HS-27A (cell line): ENCODE results near the gene LRRC56.
"Not testable (repeated sequence)": the region's sequence is repeated elsewhere in the genome, so short reads cannot be mapped to it uniquely, and the experiment has no call there.

ENCODE experiments used
- DNase-seq: peaks from one replicate; pipeline ENCODE4 v3.0.0-alpha.2; 2012; ENCODE audit warnings: low read depth, missing footprints

LRRC56 gene

GRCh38 chr11:559712-560304, 22.5 kb downstream of the LRRC56 start:
- no peak for DNase-seq

- no peak for DNase-seq
These were observed 23.2 kb downstream of the LRRC56 start, which contains the start of the genes LMNTD2 and RASSF7 for GRCh38 chr11:560305-561147. LMNTD2 (minus strand) TSS chr11:560738; CDS start chr11:560716, 22 bp downstream. RASSF7 (plus strand) TSS chr11:560970; CDS start chr11:561769, 799 bp downstream.

GRCh38 chr11:561148-562003, 24.0 kb downstream of the LRRC56 start:
- DNase-seq = no peak

- no peak for DNase-seq
These were observed 24.8 kb downstream of the LRRC56 start for GRCh38 chr11:562046-562645.

GRCh38 chr11:563066-563811, 25.9 kb downstream of the LRRC56 start:
- no peak for DNase-seq

GRCh38 chr11:563812-564578, 26.7 kb downstream of the LRRC56 start:
- no peak for DNase-seq

- no peak for DNase-seq
These were observed 28.7 kb downstream of the LRRC56 start for GRCh38 chr11:565921-566509.

- DNase-seq = no peak
These were observed 29.8 kb downstream of the LRRC56 start for GRCh38 chr11:567011-567628.

- DNase-seq = no peak
These were observed 30.4 kb downstream of the LRRC56 start for GRCh38 chr11:567629-568292.

- DNase-seq = peak; percentile 70
These were observed 31.2 kb downstream of the LRRC56 start for GRCh38 chr11:568306-569157.

GRCh38 chr11:569158-569885, 32.0 kb downstream of the LRRC56 start:
- DNase-seq = no peak

- DNase-seq = no peak
These were observed 34.5 kb downstream of the LRRC56 start for GRCh38 chr11:571802-572185.

GRCh38 chr11:573146-573759, 35.9 kb downstream of the LRRC56 start:
- no peak for DNase-seq

GRCh38 chr11:574031-574570, 36.8 kb downstream of the LRRC56 start:
- not testable (repeated sequence) for DNase-seq

GRCh38 chr11:574632-575312, 37.4 kb downstream of the LRRC56 start:
- DNase-seq = no peak
